ENCODE measurements around the gene HDAC8. TPM values are rescaled to one million over a fixed set of nuclear protein-coding genes. Genes with fewer than 3 reads are reported as not detected.
"Not testable (repeated sequence)": the region's sequence is repeated elsewhere in the genome, so short reads cannot be mapped to it uniquely, and the experiment has no call there.

HDAC8 gene
- polyA plus RNA-seq, 1 experiment = 24.8 TPM

DNA sequence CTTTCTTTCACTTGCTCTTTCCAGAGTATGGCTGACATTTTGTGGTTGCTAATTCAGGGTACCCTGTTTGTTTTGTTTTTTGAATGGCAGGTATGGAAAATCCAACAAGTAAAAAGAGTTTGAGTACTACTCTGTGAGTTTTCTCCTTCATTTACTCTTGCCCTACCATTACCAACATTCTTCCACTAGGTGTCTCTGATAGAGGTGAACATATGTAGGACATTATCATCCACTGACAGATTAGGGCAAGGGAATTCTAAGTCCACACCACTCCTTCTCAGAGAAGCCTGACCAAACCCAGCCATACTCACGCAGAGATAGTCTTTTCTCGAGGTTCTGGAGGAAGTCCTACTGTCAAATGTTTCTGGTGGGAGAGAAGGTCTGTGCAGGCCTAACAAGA is 36.7 kb upstream of the HDAC8 start:
- Histone ChIP-seq H3K4me3 (ENCODE audit: low read depth, low read length) (no peak overlapping the region), H3K27me3 (ENCODE audit: control insufficient read depth, insufficient read depth, low read length) (no peaks in the 10 kb centered on the region), H3K27ac (ENCODE audit: low read depth, low read length) (no peak overlapping the region), H3K9me3 (ENCODE audit: control insufficient read depth, insufficient read depth, low read length) (no peaks in the 10 kb centered on the region)
- CTCF ChIA-PET = no interaction called here
- TF ChIP-seq, protein P1, sequence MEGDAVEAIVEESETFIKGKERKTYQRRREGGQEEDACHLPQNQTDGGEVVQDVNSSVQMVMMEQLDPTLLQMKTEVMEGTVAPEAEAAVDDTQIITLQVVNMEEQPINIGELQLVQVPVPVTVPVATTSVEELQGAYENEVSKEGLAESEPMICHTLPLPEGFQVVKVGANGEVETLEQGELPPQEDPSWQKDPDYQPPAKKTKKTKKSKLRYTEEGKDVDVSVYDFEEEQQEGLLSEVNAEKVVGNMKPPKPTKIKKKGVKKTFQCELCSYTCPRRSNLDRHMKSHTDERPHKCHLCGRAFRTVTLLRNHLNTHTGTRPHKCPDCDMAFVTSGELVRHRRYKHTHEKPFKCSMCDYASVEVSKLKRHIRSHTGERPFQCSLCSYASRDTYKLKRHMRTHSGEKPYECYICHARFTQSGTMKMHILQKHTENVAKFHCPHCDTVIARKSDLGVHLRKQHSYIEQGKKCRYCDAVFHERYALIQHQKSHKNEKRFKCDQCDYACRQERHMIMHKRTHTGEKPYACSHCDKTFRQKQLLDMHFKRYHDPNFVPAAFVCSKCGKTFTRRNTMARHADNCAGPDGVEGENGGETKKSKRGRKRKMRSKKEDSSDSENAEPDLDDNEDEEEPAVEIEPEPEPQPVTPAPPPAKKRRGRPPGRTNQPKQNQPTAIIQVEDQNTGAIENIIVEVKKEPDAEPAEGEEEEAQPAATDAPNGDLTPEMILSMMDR (IDR thresholded peaks at IDR 0.05; ENCODE audit: low read depth, low read length) = peak; percentile 32; the same call in 1 of the 2 replicates
- DNase-seq (ENCODE audit: low read depth, low spot score) = no peak
- POLR2A ChIA-PET = no interaction called here

DNA sequence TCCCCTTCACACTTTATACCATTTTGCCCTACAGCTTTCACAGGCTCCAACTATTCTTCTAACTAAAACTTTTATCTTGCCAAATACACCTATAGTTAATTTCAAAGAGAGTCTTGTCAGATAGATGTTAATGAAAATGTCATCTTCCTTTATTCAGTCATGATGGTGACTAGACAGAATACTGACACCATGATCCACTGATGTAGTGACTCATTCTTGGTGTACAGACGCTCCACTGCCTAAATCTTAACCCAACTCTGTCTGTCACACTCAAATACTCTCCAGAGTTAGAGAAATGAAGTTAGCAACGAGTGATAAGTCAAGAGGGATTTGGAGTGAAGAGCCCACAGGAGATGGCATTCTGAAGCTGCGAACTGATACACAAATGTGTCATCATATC is 32.1 kb upstream of the HDAC8 start:
- Histone ChIP-seq H3K9me3 (ENCODE audit: control insufficient read depth, insufficient read depth, low read length) (no peaks in the 10 kb centered on the region), H3K27me3 (ENCODE audit: control insufficient read depth, insufficient read depth, low read length) (no peaks in the 10 kb centered on the region), H3K27ac (ENCODE audit: low read depth, low read length) (no peak overlapping the region), H3K4me3 (ENCODE audit: low read depth, low read length) (no peak overlapping the region)
- TF ChIP-seq, protein P1 (IDR thresholded peaks at IDR 0.05; ENCODE audit: low read depth, low read length) = no peak
- POLR2A ChIA-PET = no interaction called here
- CTCF ChIA-PET = no interaction called here
- no peak for DNase-seq (ENCODE audit: low read depth, low spot score)

DNA sequence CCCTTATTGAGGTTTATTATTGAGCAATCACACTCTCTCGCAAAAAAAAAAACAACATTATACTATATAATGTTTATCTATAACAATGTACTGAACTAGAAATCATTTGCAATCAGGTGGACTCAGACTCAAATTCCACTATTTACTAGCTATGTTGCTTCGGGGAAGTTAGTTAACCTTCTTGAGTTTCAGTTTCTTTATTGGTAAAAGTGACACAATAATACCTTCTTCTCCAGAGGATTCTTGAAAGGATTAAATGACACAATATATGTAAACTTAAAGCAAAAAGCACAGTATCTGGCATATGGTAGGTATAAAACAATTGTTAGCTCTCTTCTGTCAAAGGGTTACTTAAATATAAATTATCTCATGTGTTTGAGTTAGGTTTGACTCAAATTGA is 31.5 kb upstream of the HDAC8 start:
- POLR2A ChIA-PET = no interaction called here

DNA sequence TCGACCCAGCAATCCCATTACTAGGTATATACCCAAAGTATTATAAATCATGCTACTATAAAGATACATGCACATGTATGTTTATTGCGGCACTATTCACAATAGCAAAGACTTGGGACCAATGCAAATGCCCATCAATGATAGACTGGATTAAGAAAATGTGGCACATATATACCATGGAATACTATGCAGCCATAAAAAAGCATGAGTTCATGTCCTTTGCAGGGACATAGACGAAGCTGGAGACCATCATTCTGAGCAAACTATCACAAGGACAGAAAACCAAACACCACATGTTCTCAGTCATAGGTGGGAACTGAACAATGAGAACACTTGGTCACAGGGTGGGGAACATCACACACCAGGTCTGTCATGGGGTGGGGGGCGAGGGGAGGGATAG is 18.4 kb upstream of the HDAC8 start:
- H3K27ac ChIP-seq (ENCODE audit: low read depth, low read length); DNase-seq (ENCODE audit: low read depth, low spot score); H3K9me3 ChIP-seq (ENCODE audit: control insufficient read depth, insufficient read depth, low read length); CTCF ChIA-PET; H3K27me3 ChIP-seq (ENCODE audit: control insufficient read depth, insufficient read depth, low read length); H3K4me3 ChIP-seq (ENCODE audit: low read depth, low read length); POLR2A ChIA-PET: not testable (repeated sequence)

More for the DNA sequence above, 31.5 kb upstream of the HDAC8 start:
- no peak overlapping the region for H3K4me3 ChIP-seq (ENCODE audit: low read depth, low read length)
- no peaks in the 10 kb centered on the region for H3K9me3 ChIP-seq (ENCODE audit: control insufficient read depth, insufficient read depth, low read length)
- CTCF ChIA-PET = no interaction called here
- no peaks in the 10 kb centered on the region for H3K27me3 ChIP-seq (ENCODE audit: control insufficient read depth, insufficient read depth, low read length)
- no peak for DNase-seq (ENCODE audit: low read depth, low spot score)
- H3K27ac ChIP-seq (ENCODE audit: low read depth, low read length) = no peak overlapping the region
- TF ChIP-seq, protein P1 (IDR thresholded peaks at IDR 0.05; ENCODE audit: low read depth, low read length) = no peak

DNA sequence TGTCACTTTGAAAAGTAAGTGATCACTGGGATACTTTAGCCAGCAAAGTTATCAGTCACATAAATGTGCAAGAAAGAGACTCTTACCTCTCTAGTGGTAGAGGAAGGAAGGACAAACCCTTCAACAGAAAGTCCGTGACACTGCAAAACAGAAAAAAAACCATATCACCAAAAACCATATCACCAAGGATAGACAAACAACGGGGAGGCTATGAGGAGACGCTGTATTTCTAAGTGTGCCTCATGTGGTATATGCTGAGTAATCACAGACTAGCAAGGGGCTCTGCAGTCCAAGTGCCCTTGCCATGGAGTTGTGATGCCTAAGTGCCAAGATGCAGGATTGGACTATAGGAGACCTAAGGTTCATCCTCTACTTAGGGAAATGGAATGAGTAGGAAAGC is 11.5 kb upstream of the HDAC8 start:
- CTCF ChIA-PET = no interaction called here
- no peak overlapping the region for H3K27ac ChIP-seq (ENCODE audit: low read depth, low read length)
- DNase-seq (ENCODE audit: low read depth, low spot score) = no peak
- POLR2A ChIA-PET = no interaction called here
- TF ChIP-seq, protein P1 (IDR thresholded peaks at IDR 0.05; ENCODE audit: low read depth, low read length) = no peak
- H3K27me3 ChIP-seq (ENCODE audit: control insufficient read depth, insufficient read depth, low read length) = no peaks in the 10 kb centered on the region
- no peak overlapping the region for H3K4me3 ChIP-seq (ENCODE audit: low read depth, low read length)
- no peaks in the 10 kb centered on the region for H3K9me3 ChIP-seq (ENCODE audit: control insufficient read depth, insufficient read depth, low read length)

Data from AG04450 (cell line).